SK-N-MC (cell line): ENCODE results near the gene SERPINB12.

Source experiments
- EZH2 ChIP-seq: fragments of 200-600 bp; sonication (generic); IDR thresholded peaks from one replicate; pipeline ENCODE4 v1.6.1; 2017; ENCODE audit warnings: antibody characterized with exemption
- POLR2AphosphoS5 ChIP-seq: IDR thresholded peaks from 2 replicates; pipeline ENCODE4 v1.6.1; 2012; ENCODE audit warnings: mild to moderate bottlenecking, low read depth, low read length, borderline replicate concordance

- no peak for TF ChIP-seq EZH2
- TF ChIP-seq POLR2AphosphoS5: no peak
Observed at GRCh38 chr18:63515801-63516200, 26.4 kb upstream of the SERPINB12 start.
